Gastrocnemius medialis (tissue), 4 donors: ENCODE measurements around the gene EIPR1. TPM values are rescaled to one million over a fixed set of nuclear protein-coding genes. Genes with fewer than 3 reads are reported as not detected.

Source experiments
- ATAC-seq, 2 donors: fragments of 150-250 bp; one replicate each; pipeline ENCODE4 v1.9.1; 2016
- DNase-seq, 2 donors: peaks; one replicate each; pipeline ENCODE4 v3.0.0-alpha.2; 2019
- H3K27ac ChIP-seq, 4 donors: fragments of 200-600 bp; sonication (generic); 1 replicate in 1 of 4; 2 replicates in 3 of 4; pipeline ENCODE4 v1.5.1; 2016 to 2018; ENCODE audit warnings: mild to moderate bottlenecking in 2 of 4, moderate library complexity in 1 of 4
- H3K27me3 ChIP-seq, 3 donors: fragments of 200-600 bp; sonication (generic) in 2 of 3; 1 replicate in 1 of 3; 2 replicates in 2 of 3; pipeline versions ENCODE4 v1.5.1 to v1.6.0; 2016 to 2019; ENCODE audit warnings: mild to moderate bottlenecking in 1 of 3, moderate library complexity in 1 of 3
- H3K36me3 ChIP-seq, 2 donors: fragments of 200-600 bp; sonication (generic) in 1 of 2; one replicate each; pipeline ENCODE4 v1.5.1; 2017 to 2018
- H3K4me1 ChIP-seq, 2 donors: fragments of 200-600 bp; sonication (generic) in 1 of 2; one replicate each; pipeline ENCODE4 v1.5.1; 2016 to 2017; ENCODE audit warnings: mild to moderate bottlenecking in 2 of 2
- H3K4me3 ChIP-seq, 4 donors: fragments of 200-600 bp; sonication (generic) in 3 of 4; 1 replicate in 1 of 4; 2 replicates in 3 of 4; pipeline ENCODE4 v1.5.1; 2016 to 2019; ENCODE audit warnings: mild to moderate bottlenecking in 2 of 4
- H3K9me3 ChIP-seq, 3 donors: fragments of 200-600 bp; sonication (generic) in 2 of 3; 1 replicate in 1 of 3; 2 replicates in 2 of 3; pipeline ENCODE4 v1.5.1; 2016 to 2019
- POLR2A ChIP-seq, 2 donors: fragments of 450-650 bp; IDR thresholded peaks; one replicate each; pipeline ENCODE4 v1.6.1; 2017; ENCODE audit warnings: antibody characterized with exemption in 2 of 2, mild to moderate bottlenecking in 2 of 2, moderate library complexity in 2 of 2
- in situ Hi-C, 4 donors: fragments of 200-750 bp; cut with MboI; loops; one replicate each; pipeline versions ENCODE4 v1.15.0 to v1.8.0; 2017; ENCODE audit warnings: low sequenced_read_pairs in 4 of 4
- intact Hi-C: fragments of 100-400 bp; cut with DNase I; formaldehyde crosslinking; loops from one replicate; pipeline ENCODE4 v1.15.1; 2023; ENCODE audit warnings: low total_unique reads
- total RNA-seq, 4 donors: library from RNA; depleted of rRNA; stranded (reverse); fragments of >200 nt; gene quantifications; one replicate each; pipeline versions ENCODE4 v1.1.0 to v1.2.3, GENCODE V29; 2016
- TF ChIP-seq, protein P1 (sequence below), 5 experiments: fragments of 450-650 bp in 3 of 5; fragments of 200-600 bp in 2 of 5; sonication (generic) in 2 of 5; IDR thresholded peaks in 4 of 5; conservative IDR thresholded peaks in 1 of 5; 1 replicate in 4 of 5; 2 replicates in 1 of 5; pipeline ENCODE4 v1.5.1; 2016 to 2019; ENCODE audit warnings: antibody characterized with exemption in 5 of 5, mild to moderate bottlenecking in 3 of 5, moderate library complexity in 3 of 5

Gene EIPR1
- total RNA-seq, 4 donors from 2014 or later: 23.2 to 30.5 (median 24.4) TPM

DNA sequence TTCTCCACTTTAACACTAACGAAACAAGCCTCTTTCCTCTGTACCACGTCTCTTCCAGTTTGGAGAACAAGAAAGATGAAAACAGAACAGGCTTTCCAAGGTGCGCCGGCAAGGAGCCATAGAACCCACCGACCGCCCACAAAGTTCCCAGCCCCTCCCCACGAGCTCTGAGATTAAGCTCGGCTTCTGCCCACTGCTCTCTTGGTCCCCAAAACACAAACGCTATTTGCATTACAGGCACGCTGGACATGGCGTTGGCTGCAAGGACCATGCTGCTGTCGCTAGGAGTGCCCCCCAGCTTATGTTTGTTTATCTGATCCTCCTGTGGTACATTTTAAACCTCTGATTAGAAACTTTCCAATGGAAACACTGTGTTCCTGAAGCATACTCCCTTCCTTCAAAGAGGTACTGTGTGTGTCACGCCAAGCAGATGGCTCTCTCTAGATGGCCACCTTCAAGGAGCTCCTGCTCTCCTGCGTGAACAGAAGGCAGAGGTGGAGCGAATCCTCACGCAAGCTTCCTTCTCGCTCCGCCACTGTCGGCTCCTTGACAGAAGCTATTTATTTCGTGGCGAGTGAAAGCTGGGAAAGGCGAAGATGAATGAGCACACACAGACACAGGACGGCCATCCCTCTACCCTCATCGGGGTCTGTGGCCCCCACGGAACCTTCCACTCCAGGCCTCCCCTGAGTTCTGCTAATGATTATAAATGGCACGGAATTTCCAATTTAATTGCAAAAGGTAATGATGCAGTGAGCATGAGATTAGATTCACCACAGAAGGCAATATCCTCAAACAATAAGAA, 166.2 kb downstream of the EIPR1 start:
- no peak for ATAC-seq

GRCh38 chr2:3210257-3210656, 167.4 kb downstream of the EIPR1 start:
- intact Hi-C loops (no loop called here), in situ Hi-C loops (no loop called here)
- H3K4me3 ChIP-seq: no peak overlapping the region
- H3K27me3 ChIP-seq: no peaks in the 10 kb centered on the region
- H3K9me3 ChIP-seq: no peaks in the 10 kb centered on the region
- H3K27ac ChIP-seq: no peak overlapping the region
- TF ChIP-seq POLR2A (IDR thresholded peaks at IDR 0.05): no peak
- TF ChIP-seq, protein P1, sequence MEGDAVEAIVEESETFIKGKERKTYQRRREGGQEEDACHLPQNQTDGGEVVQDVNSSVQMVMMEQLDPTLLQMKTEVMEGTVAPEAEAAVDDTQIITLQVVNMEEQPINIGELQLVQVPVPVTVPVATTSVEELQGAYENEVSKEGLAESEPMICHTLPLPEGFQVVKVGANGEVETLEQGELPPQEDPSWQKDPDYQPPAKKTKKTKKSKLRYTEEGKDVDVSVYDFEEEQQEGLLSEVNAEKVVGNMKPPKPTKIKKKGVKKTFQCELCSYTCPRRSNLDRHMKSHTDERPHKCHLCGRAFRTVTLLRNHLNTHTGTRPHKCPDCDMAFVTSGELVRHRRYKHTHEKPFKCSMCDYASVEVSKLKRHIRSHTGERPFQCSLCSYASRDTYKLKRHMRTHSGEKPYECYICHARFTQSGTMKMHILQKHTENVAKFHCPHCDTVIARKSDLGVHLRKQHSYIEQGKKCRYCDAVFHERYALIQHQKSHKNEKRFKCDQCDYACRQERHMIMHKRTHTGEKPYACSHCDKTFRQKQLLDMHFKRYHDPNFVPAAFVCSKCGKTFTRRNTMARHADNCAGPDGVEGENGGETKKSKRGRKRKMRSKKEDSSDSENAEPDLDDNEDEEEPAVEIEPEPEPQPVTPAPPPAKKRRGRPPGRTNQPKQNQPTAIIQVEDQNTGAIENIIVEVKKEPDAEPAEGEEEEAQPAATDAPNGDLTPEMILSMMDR (IDR thresholded peaks at IDR 0.05 in 4 of 5, conservative IDR thresholded peaks at IDR 0.05 in 1 of 5): no peak
- no peaks in the 10 kb centered on the region for H3K36me3 ChIP-seq
- DNase-seq: no peak
- no peak for ATAC-seq
- H3K4me1 ChIP-seq: no peaks in the 10 kb centered on the region

More for the DNA sequence above, 166.2 kb downstream of the EIPR1 start:
- Histone ChIP-seq H3K27ac (no peak overlapping the region), H3K27me3 (no peaks in the 10 kb centered on the region), H3K4me3 (no peak overlapping the region), H3K36me3 (no peaks in the 10 kb centered on the region), H3K9me3 (no peaks in the 10 kb centered on the region), H3K4me1 (no peaks in the 10 kb centered on the region)
- no peak for TF ChIP-seq POLR2A (IDR thresholded peaks at IDR 0.05)
- TF ChIP-seq, protein P1 (IDR thresholded peaks at IDR 0.05 in 4 of 5, conservative IDR thresholded peaks at IDR 0.05 in 1 of 5): no peak
- in situ Hi-C loops (no loop called here), intact Hi-C loops (no loop called here)
- DNase-seq: no peak

- Histone ChIP-seq H3K27me3 (no peaks in the 10 kb centered on the region), H3K36me3 (no peaks in the 10 kb centered on the region), H3K4me3 (no peak overlapping the region), H3K4me1 (no peaks in the 10 kb centered on the region), H3K9me3 (no peaks in the 10 kb centered on the region), H3K27ac (no peak overlapping the region)
- in situ Hi-C loops (no loop called here), intact Hi-C loops (no loop called here)
- TF ChIP-seq, protein P1 (IDR thresholded peaks at IDR 0.05 in 4 of 5, conservative IDR thresholded peaks at IDR 0.05 in 1 of 5): no peak
- no peak for TF ChIP-seq POLR2A (IDR thresholded peaks at IDR 0.05)
- ATAC-seq (no peak), DNase-seq (no peak)
Observed at GRCh38 chr2:3209258-3209657, 168.4 kb downstream of the EIPR1 start.

- no peak overlapping the region for H3K4me3 ChIP-seq
- no peak overlapping the region for H3K27ac ChIP-seq
- ATAC-seq (no peak), DNase-seq (no peak)
- no peaks in the 10 kb centered on the region for H3K36me3 ChIP-seq
- no peaks in the 10 kb centered on the region for H3K4me1 ChIP-seq
- intact Hi-C loops (no loop called here), in situ Hi-C loops (no loop called here)
- no peaks in the 10 kb centered on the region for H3K9me3 ChIP-seq
- no peaks in the 10 kb centered on the region for H3K27me3 ChIP-seq
- no peak for TF ChIP-seq POLR2A (IDR thresholded peaks at IDR 0.05)
- TF ChIP-seq, protein P1 (IDR thresholded peaks at IDR 0.05 in 4 of 5, conservative IDR thresholded peaks at IDR 0.05 in 1 of 5): no peak
Observed at GRCh38 chr2:3208591-3208990, 169.0 kb downstream of the EIPR1 start.
